ENCODE measurements around the gene CALCOCO2.
"Not testable (repeated sequence)": the region's sequence is repeated elsewhere in the genome, so short reads cannot be mapped to it uniquely, and the experiment has no call there.

Gene CALCOCO2

GRCh38 chr17:48860456-48860855 lies 29.6 kb downstream of the CALCOCO2 start:
- DNase-seq (ENCODE audit: low read depth): no peak
- TF ChIP-seq CTCF (IDR thresholded peaks at IDR 0.05; ENCODE audit: insufficient read depth, low read depth, low read length, missing control alignments): no peak
- no peak overlapping the region for H3K4me3 ChIP-seq (ENCODE audit: low read depth, low read length)

GRCh38 chr17:48868916-48869500 lies 38.2 kb downstream of the CALCOCO2 start:
- no peak for TF ChIP-seq CTCF (IDR thresholded peaks at IDR 0.05; ENCODE audit: insufficient read depth, low read depth, low read length, missing control alignments)
- no peak overlapping the region for H3K4me3 ChIP-seq (ENCODE audit: low read depth, low read length)
- DNase-seq (ENCODE audit: low read depth): no peak

GRCh38 chr17:48869821-48870318 lies 39.0 kb downstream of the CALCOCO2 start:
- TF ChIP-seq CTCF (IDR thresholded peaks at IDR 0.05; ENCODE audit: insufficient read depth, low read depth, low read length, missing control alignments): no peak
- no peak for DNase-seq (ENCODE audit: low read depth)
- H3K4me3 ChIP-seq (ENCODE audit: low read depth, low read length): no peak overlapping the region

- TF ChIP-seq CTCF (IDR thresholded peaks at IDR 0.05; ENCODE audit: insufficient read depth, low read depth, low read length, missing control alignments): no peak
- H3K4me3 ChIP-seq (ENCODE audit: low read depth, low read length): no peak overlapping the region
- DNase-seq (ENCODE audit: low read depth): no peak
These were observed 40.3 kb downstream of the CALCOCO2 start for GRCh38 chr17:48871035-48871550.

GRCh38 chr17:48871551-48872351 lies 40.9 kb downstream of the CALCOCO2 start:
- no peak for TF ChIP-seq CTCF (IDR thresholded peaks at IDR 0.05; ENCODE audit: insufficient read depth, low read depth, low read length, missing control alignments)
- no peak for DNase-seq (ENCODE audit: low read depth)
- H3K4me3 ChIP-seq (ENCODE audit: low read depth, low read length): no peak overlapping the region

- not testable (repeated sequence) for H3K4me3 ChIP-seq (ENCODE audit: low read depth, low read length); DNase-seq (ENCODE audit: low read depth)
These were observed 41.6 kb downstream of the CALCOCO2 start for GRCh38 chr17:48872409-48872808.

GRCh38 chr17:48873209-48873608 lies 42.4 kb downstream of the CALCOCO2 start:
- no peak for TF ChIP-seq CTCF (IDR thresholded peaks at IDR 0.05; ENCODE audit: insufficient read depth, low read depth, low read length, missing control alignments)
- DNase-seq (ENCODE audit: low read depth): no peak

More at GRCh38 chr17:48873209-48873608, 42.4 kb downstream of the CALCOCO2 start:
- H3K4me3 ChIP-seq (ENCODE audit: low read depth, low read length): no peak overlapping the region

All from GM12865 (cell line).